ENCODE measurements around the gene SNAI1.

DNA sequence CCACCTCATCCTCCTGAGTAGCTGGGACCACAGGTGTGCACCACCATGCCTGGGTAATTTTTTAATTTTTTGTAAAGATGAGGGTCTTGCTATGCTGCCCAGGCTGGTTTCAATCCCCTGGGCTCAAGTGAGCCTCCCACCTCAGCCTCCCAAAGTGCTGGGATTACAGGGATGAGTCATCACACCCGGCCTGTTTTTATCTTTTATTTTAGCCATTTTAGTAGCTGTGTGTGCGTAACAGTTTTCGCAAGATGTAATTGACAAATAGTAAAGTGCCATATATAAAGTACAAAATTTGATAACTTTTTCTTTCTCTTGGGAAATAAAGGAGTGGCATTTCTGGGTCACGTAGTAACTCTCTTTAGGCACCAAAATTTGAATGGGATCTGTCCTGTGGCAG, 21.4 kb downstream of the SNAI1 start:
- TF ChIP-seq CTCF (conservative IDR thresholded peaks at IDR 0.05) (no peak), EZH2 (IDR thresholded peaks at IDR 0.05; ENCODE audit: low read depth) (no peak)
